AG09309 (cell line): Measurements from ENCODE around the gene UTP14A.

Experiments
- DNase-seq: peaks from one replicate; pipeline ENCODE4 v3.0.0-alpha.2; 2010; ENCODE audit warnings: low read depth
- H3K4me3 ChIP-seq: 2 replicates; pipeline ENCODE4 v1.5.1; 2011; ENCODE audit warnings: mild to moderate bottlenecking, low read depth, low read length, moderate library complexity; ENCODE audit not compliant: control insufficient read depth
- TF ChIP-seq, protein P1 (sequence below): IDR thresholded peaks from 2 replicates; pipeline ENCODE4 v1.5.1; 2011; ENCODE audit warnings: mild to moderate bottlenecking, low read depth, low read length, inconsistent platforms; ENCODE audit not compliant: insufficient read depth, control insufficient read depth; ENCODE audit errors: missing control alignments

Gene UTP14A

DNA sequence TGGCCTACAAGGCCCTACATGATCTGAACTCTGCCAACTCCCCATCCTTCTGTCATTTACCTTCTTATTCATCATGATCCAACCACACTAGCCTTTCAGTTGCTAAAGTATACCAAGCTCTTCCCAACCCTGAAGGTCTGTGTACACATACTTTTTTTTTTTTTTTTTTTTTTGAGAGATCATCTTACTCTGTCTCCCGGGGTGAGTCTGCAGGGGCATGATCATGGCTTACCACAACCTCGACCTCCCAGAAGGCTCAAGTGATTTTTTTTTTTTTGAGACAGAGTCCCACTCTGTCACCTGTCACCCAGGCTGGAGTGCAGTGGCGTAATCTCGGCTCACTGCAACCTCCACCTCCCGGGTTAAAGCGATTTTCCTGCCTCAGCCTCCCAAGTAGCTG is 5.9 kb upstream of the UTP14A start:
- no peak for DNase-seq
- TF ChIP-seq, protein P1, sequence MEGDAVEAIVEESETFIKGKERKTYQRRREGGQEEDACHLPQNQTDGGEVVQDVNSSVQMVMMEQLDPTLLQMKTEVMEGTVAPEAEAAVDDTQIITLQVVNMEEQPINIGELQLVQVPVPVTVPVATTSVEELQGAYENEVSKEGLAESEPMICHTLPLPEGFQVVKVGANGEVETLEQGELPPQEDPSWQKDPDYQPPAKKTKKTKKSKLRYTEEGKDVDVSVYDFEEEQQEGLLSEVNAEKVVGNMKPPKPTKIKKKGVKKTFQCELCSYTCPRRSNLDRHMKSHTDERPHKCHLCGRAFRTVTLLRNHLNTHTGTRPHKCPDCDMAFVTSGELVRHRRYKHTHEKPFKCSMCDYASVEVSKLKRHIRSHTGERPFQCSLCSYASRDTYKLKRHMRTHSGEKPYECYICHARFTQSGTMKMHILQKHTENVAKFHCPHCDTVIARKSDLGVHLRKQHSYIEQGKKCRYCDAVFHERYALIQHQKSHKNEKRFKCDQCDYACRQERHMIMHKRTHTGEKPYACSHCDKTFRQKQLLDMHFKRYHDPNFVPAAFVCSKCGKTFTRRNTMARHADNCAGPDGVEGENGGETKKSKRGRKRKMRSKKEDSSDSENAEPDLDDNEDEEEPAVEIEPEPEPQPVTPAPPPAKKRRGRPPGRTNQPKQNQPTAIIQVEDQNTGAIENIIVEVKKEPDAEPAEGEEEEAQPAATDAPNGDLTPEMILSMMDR, result no peak
- no peak overlapping the region for H3K4me3 ChIP-seq

DNA sequence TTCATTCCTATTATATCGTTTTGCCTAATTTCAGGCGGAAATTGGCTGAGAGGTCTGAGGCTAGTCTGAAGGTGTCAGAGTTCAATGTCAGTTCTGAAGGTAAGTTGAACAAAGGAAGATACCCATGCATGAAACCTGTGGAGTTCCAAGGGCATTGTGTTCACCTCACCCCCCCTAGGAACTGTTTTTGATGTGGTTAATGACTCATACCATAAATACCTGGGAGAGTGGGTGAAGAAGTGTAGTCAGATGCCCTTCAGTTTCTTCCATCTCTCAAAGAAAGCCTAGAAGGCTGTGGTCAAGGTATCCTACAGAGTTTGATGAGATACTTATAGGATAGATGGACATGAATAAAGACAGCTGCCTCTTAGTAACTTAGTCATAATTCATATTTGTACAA is 2.7 kb downstream of the UTP14A start:
- no peak for DNase-seq
- H3K4me3 ChIP-seq, result no peak overlapping the region
- TF ChIP-seq, protein P1, result no peak

DNA sequence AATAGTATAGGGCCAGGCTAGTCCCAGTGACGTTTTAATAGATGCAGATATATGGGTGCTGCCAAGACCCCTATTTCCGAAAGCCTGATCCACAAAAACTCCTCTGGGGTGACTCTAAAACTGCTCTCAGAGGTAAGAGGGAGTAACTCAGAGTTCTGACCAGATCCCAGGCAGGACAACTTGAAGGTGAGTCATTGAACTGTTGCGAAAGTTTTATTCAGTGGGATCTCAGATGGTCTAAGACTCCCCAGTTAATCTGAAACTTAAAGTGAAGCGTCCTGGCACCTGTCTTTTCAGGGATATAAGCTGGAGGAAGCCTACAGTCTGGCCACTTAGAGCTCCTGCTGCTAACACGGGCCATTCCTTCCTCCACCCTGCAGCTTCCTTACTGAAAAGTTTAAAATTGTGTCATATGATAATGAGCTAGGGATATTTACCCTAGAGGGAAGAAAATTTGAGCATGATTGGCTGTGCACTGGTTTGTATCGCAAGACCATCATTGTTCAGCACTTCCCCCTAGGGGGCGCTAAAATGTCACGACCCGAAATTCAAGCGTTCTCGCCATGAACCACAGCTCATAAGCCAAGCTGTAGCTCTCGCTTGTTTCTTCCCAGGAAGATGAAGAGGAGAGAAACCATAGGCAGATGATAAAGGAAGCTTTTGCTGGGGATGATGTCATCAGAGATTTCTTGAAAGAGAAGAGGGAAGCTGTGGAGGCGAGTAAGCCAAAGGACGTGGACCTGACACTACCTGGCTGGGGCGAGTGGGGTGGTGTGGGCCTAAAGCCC is 19.5 kb downstream of the UTP14A start:
- no peak for DNase-seq
- TF ChIP-seq, protein P1, result peak; percentile 65
- H3K4me3 ChIP-seq, result no peak overlapping the region

DNA sequence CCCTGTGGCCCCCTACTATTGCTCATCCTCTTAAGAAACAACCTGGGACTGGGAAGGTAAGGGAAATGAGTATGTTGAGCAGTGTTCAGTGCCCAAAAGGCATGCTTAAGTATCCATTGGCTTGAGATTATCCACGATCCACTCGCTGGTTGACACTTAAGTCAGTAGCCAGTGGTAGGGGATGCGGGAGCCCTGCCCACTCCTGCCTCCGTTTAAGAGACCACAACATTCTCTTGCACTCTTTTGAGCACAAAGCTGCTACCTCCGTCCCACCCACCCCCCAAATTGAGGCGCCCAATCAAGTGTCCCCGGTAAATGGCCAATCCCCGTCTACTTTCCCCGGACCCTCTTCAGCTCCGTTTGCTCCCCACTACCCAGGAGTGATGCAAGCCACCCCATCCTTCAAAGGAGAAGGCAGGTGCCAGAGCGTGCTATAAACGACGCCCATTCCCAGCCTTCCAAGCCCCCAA is 25.0 kb downstream of the UTP14A start:
- TF ChIP-seq, protein P1, result no peak
- DNase-seq, result no peak
- H3K4me3 ChIP-seq, result peak overlapping the region; percentile 65

DNA sequence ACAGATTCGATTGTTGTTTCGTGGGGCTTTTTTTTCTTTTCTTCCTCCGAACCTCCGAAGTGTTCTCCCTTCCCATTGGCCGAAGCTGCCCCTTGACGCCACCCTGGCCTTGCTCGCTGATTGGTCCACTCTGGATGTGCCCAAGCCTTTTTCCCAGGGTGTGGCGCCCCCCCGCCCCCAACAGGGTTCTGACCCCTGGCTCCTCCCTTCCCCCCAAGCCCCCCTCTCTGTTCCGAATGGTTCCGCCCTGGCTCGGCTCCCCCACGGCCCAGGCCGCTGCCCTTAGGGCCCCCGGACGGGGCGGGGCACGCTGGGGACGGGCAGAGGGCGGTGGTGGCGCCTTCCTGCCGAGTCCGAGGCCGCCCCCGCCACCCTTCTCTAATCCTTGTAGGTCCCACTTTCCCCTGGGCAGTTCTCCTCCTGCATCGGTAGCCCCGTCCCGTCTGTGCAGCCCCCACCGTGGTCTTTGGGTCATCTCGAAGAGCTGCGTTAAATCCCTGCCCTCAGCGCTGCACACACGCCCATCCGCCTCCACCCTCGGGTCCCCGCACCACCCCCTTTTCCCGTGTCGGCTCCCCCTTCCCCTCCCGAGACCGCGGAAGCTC is 25.5 kb downstream of the UTP14A start:
- peak; percentile 71 for DNase-seq
- TF ChIP-seq, protein P1, result no peak

DNA sequence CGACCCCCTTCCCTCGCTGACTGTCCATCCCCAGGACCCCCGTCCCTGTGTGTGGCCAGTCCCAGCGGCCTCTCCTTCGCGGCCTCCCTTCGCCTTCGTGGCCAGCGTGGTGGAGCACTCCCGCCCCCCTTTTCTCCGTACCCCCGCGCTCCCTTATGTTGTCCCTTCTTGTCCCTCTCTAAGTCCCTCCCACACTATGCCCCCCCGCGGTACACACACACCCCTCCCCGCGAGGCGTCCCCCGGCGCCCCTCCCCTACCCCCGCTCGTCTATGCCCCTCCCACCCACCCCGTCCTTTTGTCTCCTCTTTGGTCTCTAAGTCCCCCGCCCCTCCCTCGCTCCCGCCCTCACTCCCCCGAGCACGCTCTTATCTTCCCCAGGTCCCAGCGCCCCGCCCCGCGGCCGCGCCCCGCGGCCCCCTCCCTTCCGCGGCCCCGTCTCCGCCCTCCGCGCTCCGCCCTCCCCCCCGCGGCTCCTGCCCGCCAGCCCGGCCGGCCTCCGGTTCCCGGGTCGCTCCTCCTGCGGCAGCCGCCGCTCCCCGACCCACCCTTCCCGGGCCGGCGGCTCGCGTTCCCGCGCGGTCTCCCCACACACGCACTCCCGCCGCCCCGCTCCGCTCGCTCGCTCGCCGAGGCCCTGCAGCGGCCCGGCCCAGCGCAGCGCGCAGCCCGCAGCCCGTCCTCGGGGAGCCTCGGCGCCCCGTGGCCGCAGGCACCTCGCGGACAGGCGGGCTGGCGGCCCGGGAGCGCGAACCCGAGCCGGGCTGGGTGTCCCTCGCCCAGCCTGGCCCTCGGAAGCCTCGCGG is 26.3 kb downstream of the UTP14A start:
- TF ChIP-seq, protein P1, result no peak
- DNase-seq, result peak; percentile 66
- H3K4me3 ChIP-seq, result peak overlapping the region; percentile 63

More for the DNA sequence above, 25.5 kb downstream of the UTP14A start:
- H3K4me3 ChIP-seq, result peak overlapping the region; percentile 65
